Measurements from ENCODE around the gene RASGRP4. TPM values are rescaled to one million over a fixed set of nuclear protein-coding genes. Genes with fewer than 3 reads are reported as not detected.

Gene RASGRP4
- total RNA-seq, 1 donor from 2014 or later: 3.2 TPM

GRCh38 chr19:38469151-38469550 lies 43.1 kb upstream of the RASGRP4 start:
- CTCF ChIA-PET: no interaction called here
- POLR2A ChIA-PET: no interaction called here
- intact Hi-C loops (cut with micrococcal nuclease): no loop called here

GRCh38 chr19:38467541-38468525 lies 41.8 kb upstream of the RASGRP4 start:
- POLR2A ChIA-PET: no interaction called here
- Mint-ChIP-seq H3K36me3 (ENCODE audit: low read depth) (no peaks in the 10 kb centered on the region), H3K4me1 (no peaks in the 10 kb centered on the region), H3K27ac (no peak overlapping the region), H3K9me3 (no peaks in the 10 kb centered on the region), H3K27me3 (peaks cover 7% of the 10 kb centered on the region), H3K4me3 (no peak overlapping the region)
- intact Hi-C loops (cut with micrococcal nuclease): no loop called here
- DNase-seq (no peak), ATAC-seq (ENCODE audit: low read depth) (no peak)
- CTCF ChIA-PET: no interaction called here
- TF ChIP-seq CTCF (IDR thresholded peaks at IDR 0.05): no peak

More at GRCh38 chr19:38469151-38469550, 43.1 kb upstream of the RASGRP4 start:
- H3K9me3 Mint-ChIP-seq: no peaks in the 10 kb centered on the region
- no peaks in the 10 kb centered on the region for H3K4me1 Mint-ChIP-seq
- TF ChIP-seq CTCF (IDR thresholded peaks at IDR 0.05): no peak
- H3K27me3 Mint-ChIP-seq: peaks cover 7% of the 10 kb centered on the region
- H3K36me3 Mint-ChIP-seq (ENCODE audit: low read depth): no peaks in the 10 kb centered on the region
- no peak for DNase-seq
- no peak overlapping the region for H3K4me3 Mint-ChIP-seq
- no peak for ATAC-seq (ENCODE audit: low read depth)
- H3K27ac Mint-ChIP-seq: no peak overlapping the region

- ATAC-seq (ENCODE audit: low read depth) (no peak), DNase-seq (no peak)
- Mint-ChIP-seq H3K27ac (no peak overlapping the region), H3K4me1 (no peaks in the 10 kb centered on the region), H3K27me3 (peaks cover 14% of the 10 kb centered on the region), H3K36me3 (ENCODE audit: low read depth) (no peaks in the 10 kb centered on the region), H3K9me3 (no peaks in the 10 kb centered on the region), H3K4me3 (no peak overlapping the region)
- intact Hi-C loops (cut with micrococcal nuclease): no loop called here
- POLR2A ChIA-PET: no interaction called here
- CTCF ChIA-PET: no interaction called here
- no peak for TF ChIP-seq CTCF (IDR thresholded peaks at IDR 0.05)
These were observed 40.0 kb upstream of the RASGRP4 start for GRCh38 chr19:38466050-38466449.

- ChIA-PET CTCF (no interaction called here), POLR2A (no interaction called here)
- intact Hi-C loops (cut with micrococcal nuclease): no loop called here
- Mint-ChIP-seq H3K36me3 (ENCODE audit: low read depth) (no peaks in the 10 kb centered on the region), H3K27ac (no peak overlapping the region), H3K4me1 (no peaks in the 10 kb centered on the region), H3K9me3 (no peaks in the 10 kb centered on the region), H3K27me3 (peaks cover 22% of the 10 kb centered on the region), H3K4me3 (no peak overlapping the region)
- no peak for TF ChIP-seq CTCF (IDR thresholded peaks at IDR 0.05)
- ATAC-seq (ENCODE audit: low read depth) (no peak), DNase-seq (no peak)
These were observed 38.5 kb upstream of the RASGRP4 start for GRCh38 chr19:38464421-38465082.

- H3K36me3 Mint-ChIP-seq (ENCODE audit: low read depth): no peaks in the 10 kb centered on the region
- no peaks in the 10 kb centered on the region for H3K9me3 Mint-ChIP-seq
- intact Hi-C loops (cut with micrococcal nuclease): no loop called here
- H3K27me3 Mint-ChIP-seq: peaks cover 24% of the 10 kb centered on the region
- H3K4me1 Mint-ChIP-seq: no peaks in the 10 kb centered on the region
- CTCF ChIA-PET: no interaction called here
- no peak for TF ChIP-seq CTCF (IDR thresholded peaks at IDR 0.05)
- no peak overlapping the region for H3K4me3 Mint-ChIP-seq
- DNase-seq: no peak
- POLR2A ChIA-PET: no interaction called here
- ATAC-seq (ENCODE audit: low read depth): no peak
- no peak overlapping the region for H3K27ac Mint-ChIP-seq
These were observed 37.3 kb upstream of the RASGRP4 start for GRCh38 chr19:38463365-38463764.
